OCI-LY1 (cell line): ENCODE measurements around the gene RASGEF1C.

ENCODE experiments used
- EZH2 ChIP-seq: fragments of 200-600 bp; sonication (generic), shearing (Covaris generic); IDR thresholded peaks from 2 replicates; pipeline ENCODE4 v1.8.0; 2017; ENCODE audit warnings: borderline replicate concordance, mixed run types, mild to moderate bottlenecking, antibody characterized with exemption, low read length, moderate library complexity, mixed read lengths
- TF ChIP-seq, protein P1 (sequence below): fragments of 200-600 bp; sonication (generic), shearing (Covaris generic); IDR thresholded peaks from 2 replicates; pipeline ENCODE4 v1.5.1; 2017; ENCODE audit warnings: mild to moderate bottlenecking, antibody characterized with exemption, low read length, moderate library complexity, mixed read lengths

- TF ChIP-seq EZH2: no peak
- TF ChIP-seq, protein P1, sequence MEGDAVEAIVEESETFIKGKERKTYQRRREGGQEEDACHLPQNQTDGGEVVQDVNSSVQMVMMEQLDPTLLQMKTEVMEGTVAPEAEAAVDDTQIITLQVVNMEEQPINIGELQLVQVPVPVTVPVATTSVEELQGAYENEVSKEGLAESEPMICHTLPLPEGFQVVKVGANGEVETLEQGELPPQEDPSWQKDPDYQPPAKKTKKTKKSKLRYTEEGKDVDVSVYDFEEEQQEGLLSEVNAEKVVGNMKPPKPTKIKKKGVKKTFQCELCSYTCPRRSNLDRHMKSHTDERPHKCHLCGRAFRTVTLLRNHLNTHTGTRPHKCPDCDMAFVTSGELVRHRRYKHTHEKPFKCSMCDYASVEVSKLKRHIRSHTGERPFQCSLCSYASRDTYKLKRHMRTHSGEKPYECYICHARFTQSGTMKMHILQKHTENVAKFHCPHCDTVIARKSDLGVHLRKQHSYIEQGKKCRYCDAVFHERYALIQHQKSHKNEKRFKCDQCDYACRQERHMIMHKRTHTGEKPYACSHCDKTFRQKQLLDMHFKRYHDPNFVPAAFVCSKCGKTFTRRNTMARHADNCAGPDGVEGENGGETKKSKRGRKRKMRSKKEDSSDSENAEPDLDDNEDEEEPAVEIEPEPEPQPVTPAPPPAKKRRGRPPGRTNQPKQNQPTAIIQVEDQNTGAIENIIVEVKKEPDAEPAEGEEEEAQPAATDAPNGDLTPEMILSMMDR: no peak
Measured at GRCh38 chr5:180153991-180154390, 55.0 kb downstream of the RASGEF1C start.
